B cell (primary cell): Measurements from ENCODE around the gene CHD1L. TPM values are rescaled to one million over a fixed set of nuclear protein-coding genes. Genes with fewer than 3 reads are reported as not detected.

ENCODE experiments used
- ATAC-seq: fragments of 200-7000 bp; cut with Tn5 transposase; one replicate; pipeline ENCODE4 v1.10.0; 2021; ENCODE audit warnings: low read depth, mild to moderate bottlenecking, moderate number of reproducible peaks, moderate library complexity
- CTCF ChIA-PET: fragments of 350-600 bp; sonication (Branson Sonifier 250); formaldehyde crosslinking; loops from one replicate; lab custom pipeline; 2021; ENCODE audit warnings: antibody characterized with exemption, inconsistent platforms; lab: Charles Lee
- POLR2A ChIA-PET: fragments of 350-600 bp; sonication (Branson Sonifier 250); formaldehyde crosslinking; loops from one replicate; lab custom pipeline; 2021; ENCODE audit warnings: antibody characterized with exemption; lab: Charles Lee
- DNase-seq: peaks from one replicate; pipeline ENCODE4 v3.0.0; 2013
- H2AFZ ChIP-seq: 2 replicates; pipeline ENCODE4 v1.6.1; 2012; ENCODE audit warnings: mild to moderate bottlenecking, low read depth, low read length; ENCODE audit not compliant: insufficient read depth, poor library complexity, severe bottlenecking
- H3K27ac ChIP-seq, 2 donors: 1 replicate in 1 of 2; 2 replicates in 1 of 2; pipeline ENCODE4 v1.5.1; 2012 to 2013; ENCODE audit warnings: low read length in 2 of 2, mild to moderate bottlenecking in 2 of 2, moderate library complexity in 1 of 2
- H3K27me3 ChIP-seq, 4 experiments: fragments of 200-600 bp in 1 of 4; sonication (generic) in 1 of 4; replicated peaks in 1 of 4; 1 replicate in 2 of 4; 2 replicates in 2 of 4; pipeline versions ENCODE4 v1.6.1 to v1.7.0; 2013 to 2016; ENCODE audit warnings: low read length in 3 of 4, mild to moderate bottlenecking in 2 of 4, mixed read lengths in 1 of 4, moderate library complexity in 1 of 4; ENCODE audit not compliant: insufficient read depth in 4 of 4, control insufficient read depth in 3 of 4; ENCODE audit errors: control extremely low read depth in 1 of 4
- H3K36me3 ChIP-seq, 2 experiments: replicated peaks in 1 of 2; 1 replicate in 1 of 2; 2 replicates in 1 of 2; pipeline versions ENCODE4 v1.6.1 to v1.7.1; 2013; ENCODE audit warnings: low read length in 1 of 2; ENCODE audit not compliant: insufficient read depth in 2 of 2, control insufficient read depth in 1 of 2; ENCODE audit errors: control extremely low read depth in 1 of 2, extremely low read depth in 1 of 2
- H3K4me1 ChIP-seq, 2 donors: fragments of 200-600 bp in 1 of 2; sonication (generic) in 1 of 2; 1 replicate in 1 of 2; 2 replicates in 1 of 2; pipeline versions ENCODE4 v1.5.1 to v1.6.1; 2013 to 2017; ENCODE audit warnings: low read length in 2 of 2; ENCODE audit not compliant: control insufficient read depth in 2 of 2, insufficient read depth in 2 of 2
- H3K4me2 ChIP-seq: replicated peaks from 2 replicates; pipeline ENCODE3; 2012; ENCODE audit warnings: mild to moderate bottlenecking, low read depth, low read length; ENCODE audit not compliant: poor library complexity, severe bottlenecking
- H3K4me3 ChIP-seq, 5 experiments: fragments of 200-600 bp in 1 of 5; sonication (generic) in 1 of 5; 1 replicate in 3 of 5; 2 replicates in 2 of 5; pipeline versions ENCODE4 v1.5.1 to v1.7.0; 2011 to 2016; ENCODE audit warnings: low read length in 4 of 5, mild to moderate bottlenecking in 4 of 5, low read depth in 2 of 5, control low read depth in 1 of 5, moderate library complexity in 1 of 5; ENCODE audit not compliant: insufficient read depth in 1 of 5; ENCODE audit errors: control extremely low read depth in 1 of 5, extremely low read depth in 1 of 5
- H3K79me2 ChIP-seq: fragments of 200-600 bp; sonication (generic); one replicate; pipeline ENCODE4 v1.6.0; 2016; ENCODE audit warnings: low read length; ENCODE audit not compliant: control insufficient read depth, insufficient read depth
- H3K9ac ChIP-seq: fragments of 200-600 bp; sonication (generic); 2 replicates; pipeline ENCODE4 v1.6.1; 2017; ENCODE audit warnings: mild to moderate bottlenecking, low read length, moderate library complexity
- H3K9me3 ChIP-seq, 3 donors: one replicate each; pipeline versions ENCODE4 v1.6.1 to v1.7.1; 2013; ENCODE audit warnings: low read length in 2 of 3; ENCODE audit not compliant: control insufficient read depth in 2 of 3, insufficient read depth in 1 of 3; ENCODE audit errors: control extremely low read depth in 1 of 3
- H4K20me1 ChIP-seq: 2 replicates; pipeline ENCODE4 v1.6.0; 2012; ENCODE audit warnings: mild to moderate bottlenecking, low read length; ENCODE audit not compliant: insufficient read depth, control insufficient read depth, poor library complexity, severe bottlenecking
- H3K27ac Mint-ChIP-seq: one replicate; pipeline ENCODE4 v1.8.0; 2021; ENCODE audit warnings: mixed read lengths
- H3K27me3 Mint-ChIP-seq: one replicate; pipeline ENCODE4 v1.8.0; 2021; ENCODE audit warnings: mixed read lengths
- H3K4me1 Mint-ChIP-seq: one replicate; pipeline ENCODE4 v1.8.0; 2021; ENCODE audit warnings: mixed read lengths
- H3K4me3 Mint-ChIP-seq: one replicate; pipeline ENCODE4 v1.8.0; 2021; ENCODE audit warnings: mixed read lengths
- H3K9me3 Mint-ChIP-seq: one replicate; pipeline ENCODE4 v1.8.0; 2022; ENCODE audit warnings: mixed read lengths; ENCODE audit not compliant: insufficient read depth
- EZH2 ChIP-seq: IDR thresholded peaks from 2 replicates; pipeline ENCODE4 v1.6.1; 2012; ENCODE audit warnings: borderline replicate concordance, low read depth, mild to moderate bottlenecking, moderate library complexity, low read length; ENCODE audit not compliant: insufficient read depth, poor library complexity, severe bottlenecking
- WGBS: methylation state at CpG from one replicate; pipeline ENCODE4 v1.1.5; 2013; ENCODE audit warnings: missing lambda C conversion rate; ENCODE audit not compliant: insufficient coverage; 5-methylcytosine and 5-hydroxymethylcytosine counted together
- intact Hi-C: fragments of 100-400 bp; cut with micrococcal nuclease; formaldehyde crosslinking; loops from one replicate; pipeline ENCODE4 v1.10.0; 2022
- polyA plus RNA-seq: library from polyadenylated mRNA; depleted of rRNA; stranded (reverse); fragments of >200 nt; gene quantifications from 2 replicates; pipeline ENCODE4 v1.2.3, GENCODE V29; 2012
- total RNA-seq, 2 donors: library from RNA; stranded (reverse); fragments of 120-200 nt in 1 of 2; gene quantifications; 1 replicate in 1 of 2; 2 replicates in 1 of 2; pipeline versions ENCODE4 v1.2.3 to v1.2.4, GENCODE V29; 2013 to 2022
- TF ChIP-seq, protein P1 (sequence below): fragments of 200-600 bp; IDR thresholded peaks from one replicate; pipeline ENCODE4 v1.8.0; 2022; ENCODE audit warnings: antibody characterized with exemption, mild to moderate bottlenecking

Gene CHD1L
- total and polyA plus RNA-seq, 2 donors (not counting 1 experiment from before 2014, with no cell fraction given): 32.4 to 54.6 TPM

DNA sequence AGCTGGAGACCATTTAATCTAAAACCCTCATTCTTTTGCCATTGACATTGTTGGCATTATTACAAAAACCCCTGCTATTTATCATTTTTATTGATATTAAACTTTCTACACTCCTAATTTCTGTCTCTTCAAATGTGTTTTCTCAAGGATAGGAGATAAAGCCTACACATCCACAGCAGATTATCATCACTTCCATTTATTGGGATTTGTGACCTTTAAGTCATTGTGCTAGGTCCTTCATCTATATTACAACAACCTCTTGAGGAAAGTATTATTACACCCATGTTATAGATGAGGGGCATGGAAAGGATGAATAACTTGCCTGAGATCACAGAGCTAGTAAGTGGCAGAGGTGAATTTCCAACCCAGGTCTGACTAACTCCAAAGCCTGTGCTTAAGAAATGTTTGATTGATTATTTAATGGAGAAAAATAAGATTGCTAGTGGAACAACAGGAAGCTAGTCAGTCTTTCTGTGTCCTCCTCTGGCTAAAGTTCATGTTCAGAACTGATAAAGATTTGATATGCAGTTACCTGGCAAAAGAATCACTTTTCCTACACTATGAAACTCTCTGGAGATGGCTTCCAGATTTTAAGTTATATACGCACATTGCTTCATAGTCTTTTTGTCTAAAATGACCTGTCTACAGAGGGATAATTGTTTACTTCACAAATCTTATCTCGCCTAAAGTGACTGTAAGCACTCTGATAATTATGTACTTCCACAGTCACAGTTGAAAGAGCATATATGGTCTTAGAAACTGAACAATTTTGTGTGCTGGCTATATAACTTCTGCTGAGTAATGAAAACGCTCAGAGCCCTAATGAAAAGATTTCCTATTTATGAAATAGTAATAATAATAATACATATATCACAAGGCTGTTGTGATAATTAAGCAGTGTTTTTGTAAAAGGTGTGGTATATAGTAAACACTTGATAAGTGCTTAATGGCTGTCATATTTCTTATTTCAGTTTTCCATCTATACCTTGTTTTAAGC, 32.4 kb upstream of the CHD1L start:
- Mint-ChIP-seq H3K27ac (no peak overlapping the region), H3K9me3 (no peaks in the 10 kb centered on the region), H3K4me1 (peaks cover 17% of the 10 kb centered on the region), H3K4me3 (no peak overlapping the region), H3K27me3 (no peaks in the 10 kb centered on the region)
- ATAC-seq (no peak), DNase-seq (no peak)
- WGBS: no CpG with 5 or more reads among the region's 3 CpGs
- Histone ChIP-seq H3K9me3 (no peaks in the 10 kb centered on the region), H3K9ac (no peak overlapping the region), H3K4me1 (peaks cover 11 to 22% of the 10 kb centered on the region in 2 donors), H3K27me3 (no peaks in the 10 kb centered on the region), H2AFZ (no peak overlapping the region), H4K20me1 (no peaks in the 10 kb centered on the region), H3K4me3 (no peak overlapping the region), H3K4me2 (no peak overlapping the region), H3K36me3 (peaks cover 0 to 2% of the 10 kb centered on the region in 2 experiments), H3K79me2 (peaks cover 11% of the 10 kb centered on the region), H3K27ac (no peak overlapping the region)
- TF ChIP-seq, protein P1, sequence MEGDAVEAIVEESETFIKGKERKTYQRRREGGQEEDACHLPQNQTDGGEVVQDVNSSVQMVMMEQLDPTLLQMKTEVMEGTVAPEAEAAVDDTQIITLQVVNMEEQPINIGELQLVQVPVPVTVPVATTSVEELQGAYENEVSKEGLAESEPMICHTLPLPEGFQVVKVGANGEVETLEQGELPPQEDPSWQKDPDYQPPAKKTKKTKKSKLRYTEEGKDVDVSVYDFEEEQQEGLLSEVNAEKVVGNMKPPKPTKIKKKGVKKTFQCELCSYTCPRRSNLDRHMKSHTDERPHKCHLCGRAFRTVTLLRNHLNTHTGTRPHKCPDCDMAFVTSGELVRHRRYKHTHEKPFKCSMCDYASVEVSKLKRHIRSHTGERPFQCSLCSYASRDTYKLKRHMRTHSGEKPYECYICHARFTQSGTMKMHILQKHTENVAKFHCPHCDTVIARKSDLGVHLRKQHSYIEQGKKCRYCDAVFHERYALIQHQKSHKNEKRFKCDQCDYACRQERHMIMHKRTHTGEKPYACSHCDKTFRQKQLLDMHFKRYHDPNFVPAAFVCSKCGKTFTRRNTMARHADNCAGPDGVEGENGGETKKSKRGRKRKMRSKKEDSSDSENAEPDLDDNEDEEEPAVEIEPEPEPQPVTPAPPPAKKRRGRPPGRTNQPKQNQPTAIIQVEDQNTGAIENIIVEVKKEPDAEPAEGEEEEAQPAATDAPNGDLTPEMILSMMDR: no peak
- TF ChIP-seq EZH2: no peak
- ChIA-PET CTCF (no interaction called here), POLR2A (no interaction called here)
- intact Hi-C loops: no loop called here

DNA sequence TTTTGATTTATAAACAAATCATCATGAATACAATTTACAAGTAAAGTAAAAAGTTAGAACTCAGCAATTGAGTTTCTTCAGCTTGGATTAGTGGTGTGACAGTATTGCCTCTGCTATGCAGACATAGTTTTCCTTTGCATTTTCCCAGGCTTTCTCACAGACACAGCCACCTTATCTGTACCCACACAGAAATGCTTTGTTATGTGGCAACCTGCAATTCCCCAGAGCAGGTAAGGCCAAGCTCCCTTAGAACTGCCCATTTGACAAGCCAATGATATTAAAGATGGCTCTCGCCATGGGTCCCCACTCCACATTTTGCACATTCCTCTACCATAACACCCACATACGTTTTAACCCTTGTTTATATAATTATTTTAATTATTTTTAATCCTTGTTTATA, 31.5 kb upstream of the CHD1L start:
- no peaks in the 10 kb centered on the region for H3K27me3 ChIP-seq
- H3K4me2 ChIP-seq: no peak overlapping the region
- intact Hi-C loops: no loop called here
- ChIA-PET CTCF (no interaction called here), POLR2A (no interaction called here)
- Mint-ChIP-seq H3K27me3 (no peaks in the 10 kb centered on the region), H3K27ac (no peak overlapping the region), H3K9me3 (no peaks in the 10 kb centered on the region), H3K4me3 (no peak overlapping the region), H3K4me1 (peaks cover 25% of the 10 kb centered on the region)
- no peak for TF ChIP-seq EZH2
- TF ChIP-seq, protein P1: no peak
- no peak overlapping the region for H3K9ac ChIP-seq
- no peaks in the 10 kb centered on the region for H4K20me1 ChIP-seq
- ATAC-seq (no peak), DNase-seq (no peak)
- no peak overlapping the region for H3K27ac ChIP-seq
- H3K79me2 ChIP-seq: peaks cover 11% of the 10 kb centered on the region
- peaks cover 0 to 2% of the 10 kb centered on the region in 2 experiments for H3K36me3 ChIP-seq
- no peak overlapping the region for H3K4me3 ChIP-seq
- H3K4me1 ChIP-seq: peaks cover 11 to 24% of the 10 kb centered on the region in 2 donors
- no peaks in the 10 kb centered on the region for H3K9me3 ChIP-seq
- no peak overlapping the region for H2AFZ ChIP-seq
- no CpG with 5 or more reads among the region's 2 CpGs for WGBS
